Kidney epithelial cell (primary cell): Measurements from ENCODE around the gene OSBPL9. TPM values are rescaled to one million over a fixed set of nuclear protein-coding genes. Genes with fewer than 3 reads are reported as not detected.

Source experiments
- DNase-seq: peaks from one replicate; pipeline ENCODE4 v3.0.0-alpha.2; 2010; ENCODE audit warnings: low read depth
- H3K27me3 ChIP-seq: 2 replicates; pipeline ENCODE4 v1.6.0; 2011; ENCODE audit warnings: low read length; ENCODE audit not compliant: control insufficient read depth, insufficient read depth
- H3K36me3 ChIP-seq: 2 replicates; pipeline ENCODE4 v1.5.1; 2011; ENCODE audit warnings: low read length; ENCODE audit not compliant: control insufficient read depth, insufficient read depth
- H3K4me3 ChIP-seq: 2 replicates; pipeline ENCODE4 v1.5.1; 2011; ENCODE audit warnings: low read depth, mild to moderate bottlenecking, control low read depth, low read length
- total RNA-seq: library from RNA; depleted of rRNA; stranded (reverse); fragments of >200 nt; gene quantifications from 2 replicates; pipeline ENCODE4 v1.2.3, GENCODE V29; 2015
- TF ChIP-seq, protein P1 (sequence below): IDR thresholded peaks from 2 replicates; pipeline ENCODE4 v1.5.1; 2011; ENCODE audit warnings: mild to moderate bottlenecking, moderate library complexity, low read length, control low read depth, inconsistent platforms; ENCODE audit not compliant: insufficient read depth, poor library complexity, severe bottlenecking

The OSBPL9 gene
- total RNA-seq, 1 donor from 2014 or later = 94.1 TPM

- H3K27me3 ChIP-seq = no peaks in the 10 kb centered on the region
- DNase-seq = peak; percentile 69
- H3K4me3 ChIP-seq = no peak overlapping the region
- H3K36me3 ChIP-seq = no peaks in the 10 kb centered on the region
- TF ChIP-seq, protein P1, sequence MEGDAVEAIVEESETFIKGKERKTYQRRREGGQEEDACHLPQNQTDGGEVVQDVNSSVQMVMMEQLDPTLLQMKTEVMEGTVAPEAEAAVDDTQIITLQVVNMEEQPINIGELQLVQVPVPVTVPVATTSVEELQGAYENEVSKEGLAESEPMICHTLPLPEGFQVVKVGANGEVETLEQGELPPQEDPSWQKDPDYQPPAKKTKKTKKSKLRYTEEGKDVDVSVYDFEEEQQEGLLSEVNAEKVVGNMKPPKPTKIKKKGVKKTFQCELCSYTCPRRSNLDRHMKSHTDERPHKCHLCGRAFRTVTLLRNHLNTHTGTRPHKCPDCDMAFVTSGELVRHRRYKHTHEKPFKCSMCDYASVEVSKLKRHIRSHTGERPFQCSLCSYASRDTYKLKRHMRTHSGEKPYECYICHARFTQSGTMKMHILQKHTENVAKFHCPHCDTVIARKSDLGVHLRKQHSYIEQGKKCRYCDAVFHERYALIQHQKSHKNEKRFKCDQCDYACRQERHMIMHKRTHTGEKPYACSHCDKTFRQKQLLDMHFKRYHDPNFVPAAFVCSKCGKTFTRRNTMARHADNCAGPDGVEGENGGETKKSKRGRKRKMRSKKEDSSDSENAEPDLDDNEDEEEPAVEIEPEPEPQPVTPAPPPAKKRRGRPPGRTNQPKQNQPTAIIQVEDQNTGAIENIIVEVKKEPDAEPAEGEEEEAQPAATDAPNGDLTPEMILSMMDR = no peak
Measured at GRCh38 chr1:51612447-51612961, 4.4 kb upstream of the OSBPL9 start.

DNA sequence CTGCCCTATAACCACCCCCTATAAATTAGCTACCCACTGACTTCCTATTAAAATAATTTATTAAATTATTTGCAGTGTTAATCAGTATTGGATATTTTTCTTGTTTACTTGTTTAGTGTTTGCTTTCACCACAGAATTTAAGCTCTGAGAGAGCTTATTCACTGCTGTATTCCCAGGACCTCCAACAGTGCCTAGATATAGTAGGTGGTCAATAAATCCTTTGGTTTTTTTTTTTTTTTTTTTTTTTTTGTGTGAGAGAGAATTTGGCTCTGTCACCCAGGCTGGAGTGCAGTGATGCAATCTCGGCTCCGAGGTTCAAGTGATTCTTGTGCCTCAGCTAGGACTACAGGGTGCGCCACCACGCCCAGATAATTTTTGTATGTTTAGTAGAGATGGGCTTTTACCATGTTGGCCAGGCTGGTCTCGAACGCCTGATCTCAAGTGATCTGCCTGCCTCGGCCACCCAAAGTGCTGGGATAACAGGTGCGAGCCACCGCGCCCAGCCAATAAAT is 1.1 kb upstream of the OSBPL9 start:
- no peaks in the 10 kb centered on the region for H3K36me3 ChIP-seq
- H3K27me3 ChIP-seq = no peaks in the 10 kb centered on the region
- H3K4me3 ChIP-seq = no peak overlapping the region
- DNase-seq = no peak
- TF ChIP-seq, protein P1 = no peak

DNA sequence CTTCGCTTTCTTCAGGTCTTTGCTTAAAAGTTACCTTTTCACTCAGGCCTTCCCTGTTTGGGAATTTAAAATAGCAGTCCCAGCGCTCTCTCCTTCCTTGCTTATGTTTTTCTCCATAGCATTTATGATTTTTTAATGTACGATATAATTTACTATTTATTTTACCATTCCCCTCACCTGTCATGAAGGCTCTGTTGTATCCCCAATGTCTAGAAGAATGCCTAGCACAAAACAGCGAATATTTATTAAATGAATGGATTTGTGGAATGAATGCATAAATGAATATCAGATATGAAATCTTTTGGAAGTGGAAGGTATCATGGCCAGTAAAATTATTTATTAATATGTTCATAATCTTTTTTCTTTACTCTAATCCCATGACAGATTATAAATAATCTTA is 402 bp upstream of the OSBPL9 start:
- Histone ChIP-seq H3K27me3 (no peaks in the 10 kb centered on the region), H3K36me3 (no peaks in the 10 kb centered on the region), H3K4me3 (peak overlapping the region; percentile 88)
- TF ChIP-seq, protein P1 = no peak
- DNase-seq = no peak

DNA sequence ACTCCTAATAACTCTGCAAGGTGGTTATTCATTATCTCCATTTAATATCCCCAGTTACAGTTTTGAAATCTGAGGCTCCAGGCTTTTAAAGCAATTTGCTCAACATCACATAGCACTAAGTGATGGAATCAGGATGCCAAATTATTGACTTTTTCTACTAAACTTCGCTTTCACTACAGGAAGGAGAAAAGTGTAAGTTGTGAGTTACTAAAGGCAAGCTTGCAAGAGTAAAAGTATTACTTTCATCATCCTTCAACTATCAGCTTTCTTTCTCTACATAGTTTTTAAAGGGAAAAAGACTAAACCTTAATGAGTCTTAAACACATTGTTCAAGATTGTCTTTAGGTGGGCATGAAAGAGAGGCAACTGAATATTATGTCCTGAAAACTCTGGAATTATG is 1.8 kb downstream of the OSBPL9 start:
- H3K4me3 ChIP-seq = no peak overlapping the region
- TF ChIP-seq, protein P1 = no peak

GRCh38 chr1:51620470-51620869 is 3.6 kb downstream of the OSBPL9 start:
- H3K36me3 ChIP-seq = no peaks in the 10 kb centered on the region
- TF ChIP-seq, protein P1 = no peak
- no peak overlapping the region for H3K4me3 ChIP-seq
- DNase-seq = no peak
- no peaks in the 10 kb centered on the region for H3K27me3 ChIP-seq

More for the DNA sequence above, 1.8 kb downstream of the OSBPL9 start:
- no peak for DNase-seq
- Histone ChIP-seq H3K27me3 (no peaks in the 10 kb centered on the region), H3K36me3 (no peaks in the 10 kb centered on the region)

GRCh38 chr1:51621161-51621560 is 4.3 kb downstream of the OSBPL9 start:
- TF ChIP-seq, protein P1 = no peak
- Histone ChIP-seq H3K27me3 (no peaks in the 10 kb centered on the region), H3K36me3 (no peaks in the 10 kb centered on the region), H3K4me3 (no peak overlapping the region)
- no peak for DNase-seq
